ENCODE data around the gene C17orf78. TPM values are rescaled to one million over a fixed set of nuclear protein-coding genes. Genes with fewer than 3 reads are reported as not detected.
A peak's percentile ranks its signal among the peaks of the same experiment; 100 is the strongest.

Gene C17orf78
- total and polyA plus RNA-seq, 2 of the 13 experiments (the other 11 are each of a cell fraction or from before 2014, with no cell fraction given), result not detected

- no TSS peak for BruUV-seq (replicated peaks)
- in situ Hi-C loops (cut with HindIII; ENCODE audit: extremely low pct_ligation_motif_present, low pct_unique_long_range_greater_than_20kb) (no loop called here), intact Hi-C loops (cut with micrococcal nuclease; ENCODE audit: unreplicated experiment) (no loop called here)
- Histone ChIP-seq H3K36me3 (replicated peaks in 1 of 2; ENCODE audit: control insufficient read depth in 1 of 2, insufficient read depth in 2 of 2, low read length in 2 of 2) (peaks cover 6 to 14% of the 10 kb centered on the region in 2 experiments), H3K9ac (ENCODE audit: insufficient read depth, low read depth, low read length) (no peak overlapping the region), H2AFZ (ENCODE audit: low read length) (no peak overlapping the region), H3K4me2 (ENCODE audit: low read depth, low read length) (no peak overlapping the region), H3K27ac (ENCODE audit: extremely low read length, insufficient read depth, low read length) (no peak overlapping the region), H4K20me1 (ENCODE audit: insufficient read depth, low read length) (no peaks in the 10 kb centered on the region), H3K4me1 (ENCODE audit: insufficient read depth, low read length) (no peaks in the 10 kb centered on the region), H3K9me3 (ENCODE audit: low read length) (no peaks in the 10 kb centered on the region), H3K4me3 (replicated peaks in 1 of 3; ENCODE audit: insufficient read depth in 1 of 3, low read depth in 2 of 3, low read length in 3 of 3) (no peak overlapping the region), H3K27me3 (ENCODE audit: control insufficient read depth in 1 of 2, insufficient read depth in 2 of 2, low read length in 2 of 2) (no peaks in the 10 kb centered on the region), H3K79me2 (ENCODE audit: insufficient read depth, low read length) (no peaks in the 10 kb centered on the region)
- TF ChIP-seq, protein P1, sequence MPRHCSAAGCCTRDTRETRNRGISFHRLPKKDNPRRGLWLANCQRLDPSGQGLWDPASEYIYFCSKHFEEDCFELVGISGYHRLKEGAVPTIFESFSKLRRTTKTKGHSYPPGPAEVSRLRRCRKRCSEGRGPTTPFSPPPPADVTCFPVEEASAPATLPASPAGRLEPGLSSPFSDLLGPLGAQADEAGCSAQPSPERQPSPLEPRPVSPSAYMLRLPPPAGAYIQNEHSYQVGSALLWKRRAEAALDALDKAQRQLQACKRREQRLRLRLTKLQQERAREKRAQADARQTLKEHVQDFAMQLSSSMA (CRISPR knock-in tag; IDR thresholded peaks at IDR 0.05), result no peak
- peak; percentile 60 for TF ChIP-seq ZNF7 (CRISPR knock-in tag; IDR thresholded peaks at IDR 0.05)
- POLR2A ChIA-PET, result interaction anchor here (0.6 kb wide), 1 partner anchor 31 kb away, joined by 3 read pairs; no protein-coding TSS in a partner anchor
- WGBS (ENCODE audit: low lambda C conversion rate), result 97% methylated on average over 2 of the region's 2 CpGs
- CTCF ChIA-PET (ENCODE audit: low intra/inter-chr PET ratio, low total read pairs), result no interaction called here
- ATAC-seq, result no peak
- FAIRE-seq, result no peak
- no peak for DNase-seq (ENCODE audit: low spot score)
These were observed 56.9 kb downstream of the C17orf78 start for GRCh38 chr17:37432671-37433070.

- no peak overlapping the region for H3K4me3 ChIP-seq (replicated peaks in 1 of 3; ENCODE audit: insufficient read depth in 1 of 3, low read depth in 2 of 3, low read length in 3 of 3)
- in situ Hi-C loops (cut with HindIII; ENCODE audit: extremely low pct_ligation_motif_present, low pct_unique_long_range_greater_than_20kb) (no loop called here), intact Hi-C loops (cut with micrococcal nuclease; ENCODE audit: unreplicated experiment) (no loop called here)
- H3K27ac ChIP-seq (ENCODE audit: extremely low read length, insufficient read depth, low read length), result no peak overlapping the region
- FAIRE-seq (no peak), DNase-seq (ENCODE audit: low spot score) (no peak), ATAC-seq (no peak)
- TF ChIP-seq CTCF (CRISPR knock-in tag; IDR thresholded peaks at IDR 0.05), result peak; percentile 26
- TF ChIP-seq ZNF274 (CRISPR knock-in tag; IDR thresholded peaks at IDR 0.05), result no peak
- TF ChIP-seq ZNF484 (CRISPR knock-in tag; IDR thresholded peaks at IDR 0.05; ENCODE audit: borderline replicate concordance, low read depth), result no peak
- TF ChIP-seq, protein P2, sequence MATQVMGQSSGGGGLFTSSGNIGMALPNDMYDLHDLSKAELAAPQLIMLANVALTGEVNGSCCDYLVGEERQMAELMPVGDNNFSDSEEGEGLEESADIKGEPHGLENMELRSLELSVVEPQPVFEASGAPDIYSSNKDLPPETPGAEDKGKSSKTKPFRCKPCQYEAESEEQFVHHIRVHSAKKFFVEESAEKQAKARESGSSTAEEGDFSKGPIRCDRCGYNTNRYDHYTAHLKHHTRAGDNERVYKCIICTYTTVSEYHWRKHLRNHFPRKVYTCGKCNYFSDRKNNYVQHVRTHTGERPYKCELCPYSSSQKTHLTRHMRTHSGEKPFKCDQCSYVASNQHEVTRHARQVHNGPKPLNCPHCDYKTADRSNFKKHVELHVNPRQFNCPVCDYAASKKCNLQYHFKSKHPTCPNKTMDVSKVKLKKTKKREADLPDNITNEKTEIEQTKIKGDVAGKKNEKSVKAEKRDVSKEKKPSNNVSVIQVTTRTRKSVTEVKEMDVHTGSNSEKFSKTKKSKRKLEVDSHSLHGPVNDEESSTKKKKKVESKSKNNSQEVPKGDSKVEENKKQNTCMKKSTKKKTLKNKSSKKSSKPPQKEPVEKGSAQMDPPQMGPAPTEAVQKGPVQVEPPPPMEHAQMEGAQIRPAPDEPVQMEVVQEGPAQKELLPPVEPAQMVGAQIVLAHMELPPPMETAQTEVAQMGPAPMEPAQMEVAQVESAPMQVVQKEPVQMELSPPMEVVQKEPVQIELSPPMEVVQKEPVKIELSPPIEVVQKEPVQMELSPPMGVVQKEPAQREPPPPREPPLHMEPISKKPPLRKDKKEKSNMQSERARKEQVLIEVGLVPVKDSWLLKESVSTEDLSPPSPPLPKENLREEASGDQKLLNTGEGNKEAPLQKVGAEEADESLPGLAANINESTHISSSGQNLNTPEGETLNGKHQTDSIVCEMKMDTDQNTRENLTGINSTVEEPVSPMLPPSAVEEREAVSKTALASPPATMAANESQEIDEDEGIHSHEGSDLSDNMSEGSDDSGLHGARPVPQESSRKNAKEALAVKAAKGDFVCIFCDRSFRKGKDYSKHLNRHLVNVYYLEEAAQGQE (IDR thresholded peaks at IDR 0.05; ENCODE audit: borderline replicate concordance in 1 of 2, low read depth in 1 of 2, low read length in 2 of 2), result no peak
- no peak for TF ChIP-seq PRMT3 (CRISPR knock-in tag; IDR thresholded peaks at IDR 0.05; ENCODE audit: borderline replicate concordance, low read depth)
- TF ChIP-seq SRF (IDR thresholded peaks at IDR 0.05; ENCODE audit: low read depth, low read length), result no peak
- TF ChIP-seq STAG1 (CRISPR knock-in tag; IDR thresholded peaks at IDR 0.05), result peak; percentile 27; the same call in 1 of the 2 replicates
- no peak overlapping the region for H3K9ac ChIP-seq (ENCODE audit: insufficient read depth, low read depth, low read length)
- BruUV-seq (replicated peaks), result no TSS peak
- 75% methylated on average over 4 of the region's 4 CpGs for WGBS (ENCODE audit: low lambda C conversion rate)
- no peak overlapping the region for H2AFZ ChIP-seq (ENCODE audit: low read length)
- POLR2A ChIA-PET, result no interaction called here
- H3K4me2 ChIP-seq (ENCODE audit: low read depth, low read length), result no peak overlapping the region
- CTCF ChIA-PET (ENCODE audit: low intra/inter-chr PET ratio, low total read pairs), result interaction anchor here (1.0 to 1.5 kb wide), 2 partner anchors 68 to 133 kb away, joined by 3 read pairs; no protein-coding TSS in a partner anchor
- H3K79me2 ChIP-seq (ENCODE audit: insufficient read depth, low read length), result no peaks in the 10 kb centered on the region
- H3K9me3 ChIP-seq (ENCODE audit: low read length), result no peaks in the 10 kb centered on the region
- H4K20me1 ChIP-seq (ENCODE audit: insufficient read depth, low read length), result no peaks in the 10 kb centered on the region
- H3K36me3 ChIP-seq (replicated peaks in 1 of 2; ENCODE audit: control insufficient read depth in 1 of 2, insufficient read depth in 2 of 2, low read length in 2 of 2), result peaks cover 10 to 49% of the 10 kb centered on the region in 2 experiments
- no peaks in the 10 kb centered on the region for H3K27me3 ChIP-seq (ENCODE audit: control insufficient read depth in 1 of 2, insufficient read depth in 2 of 2, low read length in 2 of 2)
- no peaks in the 10 kb centered on the region for H3K4me1 ChIP-seq (ENCODE audit: insufficient read depth, low read length)
These were observed 62.4 kb downstream of the C17orf78 start for GRCh38 chr17:37438141-37438540.
